ENCODE measurements around the gene ST3GAL4.

Gene ST3GAL4

GRCh38 chr11:126440792-126441514 lies 85.5 kb downstream of the ST3GAL4 start:
- H3K4me1 ChIP-seq (ENCODE audit: insufficient read depth, low read length, poor library complexity, severe bottlenecking), result peaks cover 13% of the 10 kb centered on the region
- H3K9me2 ChIP-seq (replicated peaks; ENCODE audit: low read depth, low read length), result no peaks in the 10 kb centered on the region
- H3K9ac ChIP-seq (ENCODE audit: low read depth, low read length, poor library complexity, severe bottlenecking), result peak overlapping the region; percentile 36
- H4K20me1 ChIP-seq (ENCODE audit: insufficient read depth, low read length, poor library complexity, severe bottlenecking), result no peaks in the 10 kb centered on the region
- no peaks in the 10 kb centered on the region; the same call in 1 of the 2 replicates for H3K36me3 ChIP-seq (ENCODE audit: insufficient read depth, low read length)
- H3K9me3 ChIP-seq (ENCODE audit: insufficient read depth, low read depth, low read length), result no peaks in the 10 kb centered on the region
- H2AFZ ChIP-seq (ENCODE audit: low read length), result peak overlapping the region; percentile 85
- no peaks in the 10 kb centered on the region for H3F3A ChIP-seq (ENCODE audit: low read depth)
- peak overlapping the region; percentile 67 for H3K4me2 ChIP-seq (ENCODE audit: low read depth, low read length, poor library complexity, severe bottlenecking)
- peak overlapping the region; percentile 35 for H3K4me3 ChIP-seq (ENCODE audit: low read length, poor library complexity, severe bottlenecking)
- H3K27me3 ChIP-seq (ENCODE audit: insufficient read depth, low read length, poor library complexity, severe bottlenecking), result no peaks in the 10 kb centered on the region
- H3K79me2 ChIP-seq (ENCODE audit: insufficient read depth, low read length), result no peaks in the 10 kb centered on the region
- TF ChIP-seq CTCF (conservative IDR thresholded peaks at IDR 0.05; ENCODE audit: low read length) (peak; percentile 94), EZH2phosphoT487 (IDR thresholded peaks at IDR 0.05; ENCODE audit: borderline replicate concordance) (no peak)

- no peak overlapping the region for H3K4me3 ChIP-seq (ENCODE audit: low read length, poor library complexity, severe bottlenecking)
- H3K27me3 ChIP-seq (ENCODE audit: insufficient read depth, low read length, poor library complexity, severe bottlenecking), result no peaks in the 10 kb centered on the region
- H3K9me3 ChIP-seq (ENCODE audit: insufficient read depth, low read depth, low read length), result no peaks in the 10 kb centered on the region
- H4K20me1 ChIP-seq (ENCODE audit: insufficient read depth, low read length, poor library complexity, severe bottlenecking), result no peaks in the 10 kb centered on the region
- peaks cover 13% of the 10 kb centered on the region for H3K4me1 ChIP-seq (ENCODE audit: insufficient read depth, low read length, poor library complexity, severe bottlenecking)
- no peaks in the 10 kb centered on the region for H3K9me2 ChIP-seq (replicated peaks; ENCODE audit: low read depth, low read length)
- no peaks in the 10 kb centered on the region for H3F3A ChIP-seq (ENCODE audit: low read depth)
- no peaks in the 10 kb centered on the region for H3K79me2 ChIP-seq (ENCODE audit: insufficient read depth, low read length)
- H2AFZ ChIP-seq (ENCODE audit: low read length), result no peak overlapping the region
- no peak overlapping the region for H3K9ac ChIP-seq (ENCODE audit: low read depth, low read length, poor library complexity, severe bottlenecking)
- TF ChIP-seq EZH2phosphoT487 (IDR thresholded peaks at IDR 0.05; ENCODE audit: borderline replicate concordance), result no peak
- TF ChIP-seq CTCF (conservative IDR thresholded peaks at IDR 0.05; ENCODE audit: low read length), result no peak
- no peaks in the 10 kb centered on the region for H3K36me3 ChIP-seq (ENCODE audit: insufficient read depth, low read length)
- no peak overlapping the region for H3K4me2 ChIP-seq (ENCODE audit: low read depth, low read length, poor library complexity, severe bottlenecking)
These were observed 87.6 kb downstream of the ST3GAL4 start for GRCh38 chr11:126443120-126443519.

- Histone ChIP-seq H3K9me3 (ENCODE audit: insufficient read depth, low read depth, low read length) (no peaks in the 10 kb centered on the region), H2AFZ (ENCODE audit: low read length) (no peak overlapping the region), H3K4me1 (ENCODE audit: insufficient read depth, low read length, poor library complexity, severe bottlenecking) (peaks cover 13% of the 10 kb centered on the region), H3K36me3 (ENCODE audit: insufficient read depth, low read length) (no peaks in the 10 kb centered on the region), H3K9me2 (replicated peaks; ENCODE audit: low read depth, low read length) (no peaks in the 10 kb centered on the region), H3K9ac (ENCODE audit: low read depth, low read length, poor library complexity, severe bottlenecking) (no peak overlapping the region), H3F3A (ENCODE audit: low read depth) (no peaks in the 10 kb centered on the region), H3K4me3 (ENCODE audit: low read length, poor library complexity, severe bottlenecking) (no peak overlapping the region), H4K20me1 (ENCODE audit: insufficient read depth, low read length, poor library complexity, severe bottlenecking) (no peaks in the 10 kb centered on the region), H3K79me2 (ENCODE audit: insufficient read depth, low read length) (no peaks in the 10 kb centered on the region), H3K27me3 (ENCODE audit: insufficient read depth, low read length, poor library complexity, severe bottlenecking) (no peaks in the 10 kb centered on the region), H3K4me2 (ENCODE audit: low read depth, low read length, poor library complexity, severe bottlenecking) (no peak overlapping the region)
- TF ChIP-seq EZH2phosphoT487 (IDR thresholded peaks at IDR 0.05; ENCODE audit: borderline replicate concordance) (no peak), CTCF (conservative IDR thresholded peaks at IDR 0.05; ENCODE audit: low read length) (no peak)
These were observed 88.6 kb downstream of the ST3GAL4 start for GRCh38 chr11:126444072-126444471.
